Germinal center (tissue), 1 donor: Measurements from ENCODE around the gene LIMK1.
"Not testable (repeated sequence)": the region's sequence is repeated elsewhere in the genome, so short reads cannot be mapped to it uniquely, and the experiment has no call there.

ENCODE experiments used
- DNase-seq: peaks from one replicate; pipeline ENCODE4 v3.0.0; 2012; ENCODE audit warnings: mixed read lengths, low spot score

The LIMK1 gene

GRCh38 chr7:74084722-74085578, 1.3 kb downstream of the LIMK1 start:
- no peak for DNase-seq

- DNase-seq, result no peak
Measured at GRCh38 chr7:74087791-74088453, 4.3 kb downstream of the LIMK1 start.

GRCh38 chr7:74092321-74092963, 8.8 kb downstream of the LIMK1 start:
- peak; percentile 30 for DNase-seq

GRCh38 chr7:74092964-74093471, 9.4 kb downstream of the LIMK1 start:
- DNase-seq, result peak; percentile 71

- peak; percentile 35 for DNase-seq
Measured at GRCh38 chr7:74093671-74094223, 10.1 kb downstream of the LIMK1 start.

GRCh38 chr7:74094224-74095101, 10.9 kb downstream of the LIMK1 start:
- peak; percentile 57 for DNase-seq

- no peak for DNase-seq
Measured at GRCh38 chr7:74095135-74095534, 11.5 kb downstream of the LIMK1 start.

GRCh38 chr7:74097937-74098614, 14.5 kb downstream of the LIMK1 start:
- no peak for DNase-seq

GRCh38 chr7:74099031-74099430, 15.4 kb downstream of the LIMK1 start:
- no peak for DNase-seq

GRCh38 chr7:74101061-74101681, 17.6 kb downstream of the LIMK1 start:
- peak; percentile 86 for DNase-seq

GRCh38 chr7:74103219-74103772, 19.7 kb downstream of the LIMK1 start:
- DNase-seq, result no peak

- no peak for DNase-seq
Measured at GRCh38 chr7:74104702-74105101, 21.1 kb downstream of the LIMK1 start.

GRCh38 chr7:74105992-74106391, 22.4 kb downstream of the LIMK1 start:
- no peak for DNase-seq

GRCh38 chr7:74106846-74107245, 23.2 kb downstream of the LIMK1 start:
- no peak for DNase-seq

- no peak for DNase-seq
Measured at GRCh38 chr7:74115326-74115725, 31.7 kb downstream of the LIMK1 start.

- no peak for DNase-seq
Measured at GRCh38 chr7:74116356-74116755, 32.8 kb downstream of the LIMK1 start.

- no peak for DNase-seq
Measured at GRCh38 chr7:74119831-74120230, 36.2 kb downstream of the LIMK1 start.

GRCh38 chr7:74121401-74122249, 38.0 kb downstream of the LIMK1 start:
- peak; percentile 58 for DNase-seq

- DNase-seq, result not testable (repeated sequence)
Measured at GRCh38 chr7:74123892-74124291, 40.3 kb downstream of the LIMK1 start.
